HepG2 (cell line): ENCODE data around the gene ITGB2.

Experiments
- CBX5 ChIP-seq: sonication (generic); formaldehyde crosslinking; IDR thresholded peaks from 2 replicates; pipeline ENCODE4 v1.4.0; 2020; ENCODE audit warnings: missing genetic modification reagents, borderline replicate concordance
- HMGXB4 ChIP-seq, 2 experiments: sonication (generic) in 1 of 2; formaldehyde crosslinking in 1 of 2; IDR thresholded peaks; 2 replicates each; pipeline versions ENCODE4 v1.4.0 to v1.6.1; 2018 to 2020; ENCODE audit warnings: missing genetic modification reagents in 2 of 2, borderline replicate concordance in 1 of 2, low read depth in 1 of 2, mild to moderate bottlenecking in 1 of 2, missing biosample characterization in 1 of 2
- POLR2A ChIP-seq, 2 experiments: IDR thresholded peaks; 2 replicates each; pipeline ENCODE4 v1.6.1; 2011; ENCODE audit warnings: low read depth in 2 of 2, low read length in 2 of 2, mild to moderate bottlenecking in 1 of 2, moderate library complexity in 1 of 2; ENCODE audit not compliant: insufficient read depth in 1 of 2
- PRDM4 ChIP-seq: sonication (generic); formaldehyde crosslinking; IDR thresholded peaks from 2 replicates; pipeline ENCODE4 v1.9.0; 2021; ENCODE audit warnings: missing genetic modification reagents, borderline replicate concordance
- ZBTB3 ChIP-seq: sonication (generic); formaldehyde crosslinking; IDR thresholded peaks from 2 replicates; pipeline ENCODE4 v1.4.0; 2020; ENCODE audit warnings: low read depth, mild to moderate bottlenecking, moderate library complexity, missing genetic modification reagents, borderline replicate concordance
- ZNF124 ChIP-seq: sonication (generic); formaldehyde crosslinking; IDR thresholded peaks from 2 replicates; pipeline ENCODE4 v1.4.0; 2020; ENCODE audit warnings: missing genetic modification reagents
- ZNF256 ChIP-seq: sonication (generic); formaldehyde crosslinking; conservative IDR thresholded peaks from 2 replicates; pipeline ENCODE4 v1.4.0; 2020; ENCODE audit warnings: missing genetic modification reagents
- ZNF3 ChIP-seq: IDR thresholded peaks from 2 replicates; pipeline ENCODE4 v1.7.0; 2017; ENCODE audit warnings: inconsistent platforms
- TF ChIP-seq, protein P1 (sequence below): sonication (generic); formaldehyde crosslinking; IDR thresholded peaks from 2 replicates; pipeline ENCODE4 v1.4.0; 2020; ENCODE audit warnings: missing genetic modification reagents, borderline replicate concordance

GRCh38 chr21:44862869-44863685 is 57.6 kb downstream of the ITGB2 start:
- TF ChIP-seq POLR2A (IDR thresholded peaks at IDR 0.05; ENCODE audit: insufficient read depth in 1 of 2, low read depth in 2 of 2, low read length in 2 of 2) (0 out of 4 replicates have a peak, but pooled peaks of 1 of the 2 experiments have one; percentile 35), ZNF3 (CRISPR knock-in tag) (no peak), HMGXB4 (CRISPR knock-in tag; IDR thresholded peaks at IDR 0.05; ENCODE audit: borderline replicate concordance in 1 of 2, low read depth in 1 of 2) (no peak), ZBTB3 (no peak), ZNF256 (CRISPR knock-in tag) (no peak), PRDM4 (no peak), ZNF124 (CRISPR knock-in tag) (no peak), CBX5 (CRISPR knock-in tag) (no peak)
- TF ChIP-seq, protein P1, sequence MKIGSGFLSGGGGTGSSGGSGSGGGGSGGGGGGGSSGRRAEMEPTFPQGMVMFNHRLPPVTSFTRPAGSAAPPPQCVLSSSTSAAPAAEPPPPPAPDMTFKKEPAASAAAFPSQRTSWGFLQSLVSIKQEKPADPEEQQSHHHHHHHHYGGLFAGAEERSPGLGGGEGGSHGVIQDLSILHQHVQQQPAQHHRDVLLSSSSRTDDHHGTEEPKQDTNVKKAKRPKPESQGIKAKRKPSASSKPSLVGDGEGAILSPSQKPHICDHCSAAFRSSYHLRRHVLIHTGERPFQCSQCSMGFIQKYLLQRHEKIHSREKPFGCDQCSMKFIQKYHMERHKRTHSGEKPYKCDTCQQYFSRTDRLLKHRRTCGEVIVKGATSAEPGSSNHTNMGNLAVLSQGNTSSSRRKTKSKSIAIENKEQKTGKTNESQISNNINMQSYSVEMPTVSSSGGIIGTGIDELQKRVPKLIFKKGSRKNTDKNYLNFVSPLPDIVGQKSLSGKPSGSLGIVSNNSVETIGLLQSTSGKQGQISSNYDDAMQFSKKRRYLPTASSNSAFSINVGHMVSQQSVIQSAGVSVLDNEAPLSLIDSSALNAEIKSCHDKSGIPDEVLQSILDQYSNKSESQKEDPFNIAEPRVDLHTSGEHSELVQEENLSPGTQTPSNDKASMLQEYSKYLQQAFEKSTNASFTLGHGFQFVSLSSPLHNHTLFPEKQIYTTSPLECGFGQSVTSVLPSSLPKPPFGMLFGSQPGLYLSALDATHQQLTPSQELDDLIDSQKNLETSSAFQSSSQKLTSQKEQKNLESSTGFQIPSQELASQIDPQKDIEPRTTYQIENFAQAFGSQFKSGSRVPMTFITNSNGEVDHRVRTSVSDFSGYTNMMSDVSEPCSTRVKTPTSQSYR (CRISPR knock-in tag), result no peak
